ENCODE measurements around the gene TAAR1.
"Not testable (repeated sequence)": the region's sequence is repeated elsewhere in the genome, so short reads cannot be mapped to it uniquely, and the experiment has no call there.

Gene TAAR1, protein sequence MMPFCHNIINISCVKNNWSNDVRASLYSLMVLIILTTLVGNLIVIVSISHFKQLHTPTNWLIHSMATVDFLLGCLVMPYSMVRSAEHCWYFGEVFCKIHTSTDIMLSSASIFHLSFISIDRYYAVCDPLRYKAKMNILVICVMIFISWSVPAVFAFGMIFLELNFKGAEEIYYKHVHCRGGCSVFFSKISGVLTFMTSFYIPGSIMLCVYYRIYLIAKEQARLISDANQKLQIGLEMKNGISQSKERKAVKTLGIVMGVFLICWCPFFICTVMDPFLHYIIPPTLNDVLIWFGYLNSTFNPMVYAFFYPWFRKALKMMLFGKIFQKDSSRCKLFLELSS

DNA sequence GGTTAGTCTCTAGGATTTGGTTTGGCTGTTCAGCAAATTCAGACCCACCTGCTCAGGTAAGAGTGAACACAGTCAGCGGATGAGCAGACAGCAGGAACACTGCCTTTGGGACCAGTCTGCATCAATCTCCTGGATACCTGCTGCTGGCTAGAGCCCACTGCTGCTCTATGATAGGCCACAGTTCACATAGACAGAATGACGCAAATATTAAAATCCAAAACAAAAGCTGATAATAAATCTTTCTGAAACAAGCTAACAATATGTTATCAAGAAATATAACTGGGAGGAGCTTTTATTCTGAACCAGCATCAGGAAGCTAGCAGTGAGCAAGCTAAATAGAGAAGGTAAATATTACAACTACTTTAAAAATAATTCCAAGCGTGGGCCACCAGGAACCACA lies at the start of gene TAAR1:
Gene TAAR1 (minus strand): TSS at position 101 of the 400 bp plus-strand sequence. CDS start 13,179 bp downstream, outside the sequence.
- DNase-seq, result no peak

DNA sequence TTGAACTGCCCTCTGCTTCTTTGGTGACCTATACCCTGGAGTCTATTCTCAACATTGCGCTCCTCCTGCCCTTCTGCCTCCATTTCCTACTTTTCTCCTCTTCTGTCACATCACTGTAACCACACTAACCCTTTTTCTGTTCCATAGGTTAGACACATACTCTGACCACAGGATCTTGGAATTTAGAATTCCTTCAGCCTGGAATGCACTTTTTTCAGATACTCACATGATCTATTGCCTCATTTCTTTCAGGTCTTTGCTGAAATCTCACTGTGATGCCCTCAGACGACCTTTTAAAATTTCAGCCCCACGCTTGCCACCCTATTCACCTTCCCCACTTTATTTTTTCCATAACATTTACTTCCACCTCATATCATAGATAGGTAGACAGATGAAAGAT lies 49.8 kb upstream of the TAAR1 start:
- no peak for DNase-seq

DNA sequence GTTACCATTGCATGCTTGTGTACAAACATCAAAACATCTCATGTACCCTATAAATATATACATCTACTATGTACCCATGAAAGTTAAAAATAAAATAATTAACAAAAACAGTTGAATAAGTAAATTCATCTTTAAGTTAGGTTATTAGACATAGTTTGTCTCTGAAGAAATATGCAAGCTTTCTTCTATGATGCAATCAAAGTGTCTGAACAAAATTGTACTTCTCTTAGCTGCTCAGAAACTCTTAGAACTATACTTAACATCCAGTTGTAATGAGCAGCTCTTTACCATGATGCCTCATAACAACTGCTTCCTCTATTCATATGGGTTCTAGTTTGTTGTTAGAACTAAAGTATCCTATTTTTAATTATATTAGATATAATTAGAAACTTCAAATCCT lies 49.0 kb upstream of the TAAR1 start:
- DNase-seq, result no peak

DNA sequence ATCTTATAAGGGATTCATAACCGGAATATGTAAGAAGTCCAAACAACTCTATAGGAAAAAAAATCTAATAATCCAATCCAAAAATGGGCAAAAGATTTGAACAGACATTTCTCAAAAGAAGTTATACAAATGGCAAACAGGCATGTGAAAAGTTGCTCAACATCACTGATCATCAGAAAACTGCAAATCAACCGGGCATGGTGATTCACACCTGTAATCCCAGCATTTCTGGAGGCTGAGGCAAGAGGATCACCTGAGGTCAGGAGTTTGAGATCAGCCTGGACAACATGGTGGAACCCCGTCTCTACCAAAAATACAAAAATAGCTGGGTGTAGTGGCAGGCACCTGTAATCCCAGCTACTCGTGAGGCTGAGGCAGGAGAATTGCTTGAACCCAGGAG lies 47.8 kb upstream of the TAAR1 start:
- not testable (repeated sequence) for DNase-seq

DNA sequence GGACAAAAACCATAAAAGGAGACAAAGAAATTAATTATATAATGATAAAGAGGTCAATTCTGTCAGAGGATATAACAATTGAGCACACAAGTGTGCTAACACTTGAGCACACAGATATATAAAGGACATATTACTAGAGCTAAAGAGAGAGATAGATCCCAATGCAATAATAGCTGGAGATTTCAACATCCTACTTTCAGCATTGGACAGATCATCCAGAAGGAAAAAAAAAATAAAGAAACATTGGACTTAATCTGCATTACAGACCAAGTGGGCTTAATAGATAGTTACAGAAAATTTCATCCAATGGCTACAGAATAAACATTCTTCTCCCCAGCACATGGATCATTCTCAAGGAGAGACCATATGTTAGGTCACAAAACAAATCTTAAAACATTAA lies 45.0 kb upstream of the TAAR1 start:
- no peak for DNase-seq

DNA sequence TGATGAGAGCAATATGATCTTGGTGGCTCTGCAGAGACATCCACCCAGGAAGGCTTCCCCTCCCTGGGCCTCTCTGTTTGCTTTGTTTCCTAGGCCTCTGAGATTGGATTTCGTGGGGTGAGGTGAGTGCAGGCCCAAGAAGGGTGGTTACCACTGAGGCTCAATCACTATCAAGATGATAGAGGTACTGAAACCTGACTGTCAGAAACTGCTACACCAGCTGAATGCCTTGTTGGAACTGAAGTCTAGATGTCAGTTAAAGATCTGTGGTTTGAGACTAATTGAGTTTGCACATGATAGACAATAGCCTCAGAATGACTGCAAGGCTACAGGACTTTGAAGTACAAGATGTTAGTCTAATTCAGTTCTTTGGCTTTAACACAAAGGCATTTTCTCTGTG lies 39.6 kb upstream of the TAAR1 start:
- no peak for DNase-seq

DNA sequence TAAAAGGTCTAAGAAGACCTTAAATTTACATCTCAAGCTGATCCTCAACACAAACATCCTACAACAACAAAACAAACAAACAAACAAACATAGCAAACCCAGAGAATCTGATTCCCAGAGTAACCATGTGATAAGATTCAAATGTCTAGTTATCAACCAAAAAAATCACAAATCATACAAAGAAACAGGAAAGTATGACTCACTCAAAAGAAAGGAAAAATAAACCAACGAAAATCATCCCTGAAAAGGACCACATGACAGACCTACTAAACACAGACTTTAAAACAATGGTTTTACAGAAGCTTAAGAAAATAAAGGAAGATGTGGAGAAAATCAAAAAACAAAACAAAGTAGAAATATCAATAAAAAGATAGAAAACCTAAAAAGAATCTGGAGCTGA lies 36.8 kb upstream of the TAAR1 start:
- DNase-seq, result no peak

DNA sequence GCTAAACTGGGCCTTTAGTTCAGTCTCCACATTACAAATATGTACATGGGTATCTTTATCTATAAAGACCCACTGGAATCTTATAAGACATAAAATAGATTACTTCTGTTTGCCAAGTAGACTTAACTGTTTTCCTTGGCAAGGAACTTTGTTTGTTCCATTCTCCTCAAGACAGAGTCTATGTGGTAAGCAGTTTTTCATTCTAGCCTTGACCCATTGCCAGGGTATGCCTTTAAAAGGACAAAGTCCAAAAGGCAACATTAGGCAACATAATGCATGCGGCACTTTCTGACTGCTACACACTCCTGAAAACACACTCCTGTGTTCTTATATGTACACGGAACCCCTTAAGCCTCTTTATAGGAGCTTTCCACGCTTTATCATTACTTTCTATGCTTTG lies 34.5 kb upstream of the TAAR1 start:
- no peak for DNase-seq

DNA sequence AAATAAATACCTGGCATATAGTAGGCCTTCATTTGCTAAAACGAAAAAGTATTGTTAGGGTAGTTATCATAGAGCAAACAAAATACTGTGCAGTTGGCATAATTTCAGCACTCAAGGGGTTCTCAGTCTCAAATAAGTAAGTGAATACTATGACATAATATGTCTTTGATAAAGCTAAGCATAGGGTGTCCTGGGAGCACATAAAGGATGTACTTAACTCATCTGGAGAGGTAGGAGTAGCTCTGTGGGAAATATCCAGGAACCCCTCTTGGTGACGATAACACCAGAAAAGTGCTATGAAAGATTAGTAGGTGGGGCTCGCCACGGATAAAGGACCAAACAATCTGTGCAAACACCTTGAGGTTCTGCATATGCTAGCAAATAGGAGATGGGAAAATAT lies 31.7 kb upstream of the TAAR1 start:
- no peak for DNase-seq

DNA sequence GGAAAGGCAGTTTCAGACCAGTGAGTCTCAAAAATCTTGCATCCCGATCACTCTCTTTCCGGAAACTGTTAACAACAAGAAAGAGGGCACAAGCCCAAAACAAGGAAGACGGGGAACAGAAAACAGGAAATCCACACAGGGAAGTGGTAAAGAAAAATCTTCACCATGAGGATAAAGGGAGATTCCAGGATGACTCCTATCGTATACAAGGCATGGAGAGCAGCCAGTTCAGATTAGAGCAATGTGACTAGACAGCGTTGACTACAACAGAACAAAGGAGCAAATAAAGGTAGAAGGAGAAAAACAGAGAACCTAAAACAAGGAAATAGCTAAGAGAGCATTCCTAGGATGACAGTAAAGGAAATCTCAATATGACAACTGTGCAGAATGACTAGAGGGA lies 28.3 kb upstream of the TAAR1 start:
- DNase-seq, result no peak

DNA sequence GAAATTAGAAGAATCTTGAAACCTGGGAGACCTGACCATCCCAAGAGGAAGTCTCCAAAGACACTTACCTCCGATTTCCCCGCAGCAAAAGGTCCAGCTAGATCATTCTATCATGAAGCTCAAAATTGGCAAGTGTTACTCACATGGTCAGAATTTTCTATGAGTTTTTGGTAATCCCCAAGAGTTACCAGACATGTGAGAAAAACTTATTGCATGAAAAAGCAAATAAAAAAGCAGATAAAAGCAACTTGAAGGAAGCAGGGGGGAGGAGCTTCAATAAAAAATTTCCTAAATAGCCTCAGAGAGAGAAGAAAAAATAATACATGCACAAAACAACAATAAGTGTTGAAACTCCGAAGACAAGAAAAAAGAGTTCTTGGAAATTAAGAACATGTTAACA lies 27.5 kb upstream of the TAAR1 start:
- DNase-seq, result no peak

DNA sequence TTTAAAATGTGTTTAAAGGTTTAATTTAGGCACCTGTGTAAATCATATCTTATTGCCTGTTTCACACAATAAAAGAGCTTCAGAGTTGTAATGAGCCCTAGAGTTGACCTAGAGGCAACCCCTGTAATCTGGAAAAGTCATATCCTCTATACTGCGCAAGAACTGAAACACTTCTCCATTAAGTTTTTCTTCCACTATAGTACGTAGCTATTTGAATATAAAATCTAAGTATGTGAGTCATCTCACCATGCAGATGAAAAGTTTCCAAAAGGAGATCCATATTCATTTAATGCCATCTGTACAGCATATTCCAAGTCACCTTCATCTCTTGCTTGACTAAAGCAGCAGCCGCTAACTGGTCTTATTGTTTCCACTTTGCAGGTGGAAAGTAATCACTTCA lies 26.0 kb upstream of the TAAR1 start:
- no peak for DNase-seq

DNA sequence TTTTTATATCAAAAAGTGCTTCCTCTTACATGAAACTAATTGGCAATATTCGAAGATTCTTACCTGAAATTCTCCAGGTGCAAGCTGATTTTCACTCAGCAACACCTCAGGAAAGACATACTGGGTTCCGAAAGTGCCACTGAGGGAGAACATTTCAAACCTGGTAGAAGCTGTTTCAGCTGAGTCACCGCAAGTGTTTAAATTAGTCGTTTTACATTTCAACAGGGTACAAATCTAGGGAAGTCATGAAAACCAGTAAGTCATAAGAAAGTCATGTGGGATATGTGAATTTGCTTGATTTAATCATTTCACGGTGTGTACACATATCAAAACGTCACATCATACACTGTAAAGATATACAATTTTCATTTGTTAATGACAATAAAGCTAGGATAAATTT lies 25.3 kb upstream of the TAAR1 start:
- no peak for DNase-seq

DNA sequence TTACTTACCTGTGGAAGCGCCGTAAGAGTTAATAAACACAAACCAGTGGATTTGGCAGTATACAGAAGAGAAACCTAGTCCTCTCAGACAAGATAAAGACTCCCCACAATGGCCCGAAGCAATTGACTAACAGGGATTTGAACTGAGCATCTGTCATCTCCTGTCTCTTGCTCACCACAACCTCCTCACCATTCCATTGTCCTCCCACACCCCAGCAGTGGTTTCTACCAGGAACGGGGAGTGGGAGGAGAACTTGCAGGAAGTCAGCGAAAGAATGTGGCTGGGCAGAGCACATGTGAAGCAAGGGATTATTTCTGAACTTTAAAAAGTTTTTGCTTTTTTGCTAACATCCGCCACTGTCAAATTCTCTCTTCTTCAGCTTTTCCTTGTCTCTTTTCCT lies 24.6 kb upstream of the TAAR1 start:
- DNase-seq, result no peak

DNA sequence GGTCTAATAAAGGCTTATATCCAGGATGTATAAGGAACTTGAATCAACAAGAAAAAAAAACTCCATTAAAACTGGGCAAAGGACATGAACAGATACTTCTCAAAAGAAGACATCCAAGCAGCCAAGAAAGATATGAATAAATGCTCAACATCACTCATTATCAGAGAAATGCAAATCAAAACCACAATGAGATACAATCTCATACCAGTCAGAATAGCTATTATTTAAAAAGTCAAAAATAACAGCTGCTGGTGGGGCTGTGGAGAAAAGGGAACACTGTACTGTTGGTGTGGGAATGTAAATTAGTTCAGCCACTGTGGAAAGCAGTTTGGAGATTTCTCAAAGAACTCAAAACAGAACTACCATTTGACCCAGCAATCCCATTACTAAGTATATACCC lies 20.1 kb upstream of the TAAR1 start:
- DNase-seq, result not testable (repeated sequence)

DNA sequence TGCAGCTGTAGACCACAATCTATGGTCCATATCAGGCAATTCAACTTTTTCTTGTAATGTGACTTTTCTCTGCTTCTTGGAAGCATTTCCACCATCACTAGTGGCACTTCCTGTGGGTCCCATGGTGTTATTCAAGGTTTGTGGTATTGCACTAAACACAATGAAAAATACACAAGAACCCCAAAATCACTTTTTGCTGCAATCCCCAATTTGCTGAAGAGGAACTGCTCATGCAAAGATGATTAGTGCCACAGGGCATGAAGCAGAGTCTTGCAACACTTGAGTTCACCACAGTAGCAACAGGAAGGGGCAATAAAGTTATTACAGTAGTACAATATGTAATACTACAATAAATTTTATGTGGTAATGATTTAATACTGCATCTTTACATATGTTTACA lies 16.8 kb upstream of the TAAR1 start:
- no peak for DNase-seq

DNA sequence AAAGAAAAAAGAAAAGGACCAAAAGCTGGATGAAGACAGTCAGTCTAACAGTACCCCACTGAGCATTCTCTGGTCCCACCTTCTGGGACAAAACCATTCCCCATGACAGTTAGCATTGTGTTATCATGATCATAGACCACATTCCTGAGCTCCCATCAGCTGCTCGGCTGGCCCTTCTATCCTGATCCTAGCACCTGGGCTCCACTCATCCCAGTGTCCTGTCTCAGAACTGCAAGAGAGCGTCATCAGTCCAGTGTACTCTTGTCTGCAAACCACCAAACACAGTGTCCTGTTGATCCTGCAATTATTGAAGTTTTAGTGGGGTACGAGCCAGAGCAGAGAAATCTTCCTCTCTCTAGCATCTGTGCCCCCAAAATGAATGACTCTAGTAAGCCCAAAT lies 16.0 kb upstream of the TAAR1 start:
- no peak for DNase-seq

DNA sequence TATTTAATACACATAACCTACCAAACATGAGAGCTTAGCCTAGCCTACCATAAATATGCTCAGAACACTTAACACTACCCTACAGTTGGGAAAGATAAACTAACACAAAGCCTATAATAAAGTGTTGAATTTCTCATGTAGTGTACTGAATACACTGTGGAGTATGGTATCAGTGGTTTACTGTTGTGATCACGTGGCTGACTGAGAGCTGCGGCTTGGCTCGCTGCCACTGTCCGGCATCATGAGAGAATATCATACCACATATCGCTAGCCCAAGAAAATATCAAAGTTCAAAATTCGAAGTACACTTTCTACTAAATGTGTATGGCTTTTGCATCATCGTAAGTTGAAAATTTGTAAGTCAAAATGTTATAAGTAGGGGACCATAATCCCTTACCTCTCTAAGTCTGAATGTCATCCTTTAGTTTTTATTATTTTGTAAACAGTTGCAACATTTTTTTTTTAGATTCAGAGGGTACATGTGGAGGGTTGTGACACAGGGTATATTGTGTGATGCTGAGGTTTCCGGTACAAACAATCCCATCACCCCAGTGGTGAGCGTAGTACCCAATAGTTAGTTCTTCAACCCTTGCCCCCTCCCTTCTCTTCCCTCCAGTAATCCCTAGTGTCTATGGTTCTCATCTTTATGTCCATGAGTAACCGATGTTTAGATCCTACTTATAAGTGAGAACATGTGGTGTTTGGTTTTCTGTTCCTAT lies 14.6 kb upstream of the TAAR1 start:
- no peak for DNase-seq

DNA sequence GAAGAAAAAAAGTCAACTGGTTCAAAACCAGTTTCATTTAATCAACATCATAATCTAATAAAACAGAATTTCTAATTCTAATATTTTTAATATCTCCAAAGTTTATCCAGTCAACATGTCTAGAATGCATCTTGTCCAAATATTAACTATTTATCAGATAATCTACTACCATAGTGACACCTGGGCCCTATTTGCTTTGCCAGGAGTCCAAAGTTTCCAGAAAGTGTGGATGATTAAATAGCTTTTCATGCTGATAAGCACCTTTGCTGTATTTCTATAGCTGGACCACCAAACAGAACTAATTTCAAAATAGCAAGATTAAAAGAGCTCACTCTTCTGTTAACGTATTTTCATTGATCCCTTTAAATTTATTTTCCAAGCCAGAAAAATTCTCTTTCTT lies 12.3 kb upstream of the TAAR1 start:
- no peak for DNase-seq

DNA sequence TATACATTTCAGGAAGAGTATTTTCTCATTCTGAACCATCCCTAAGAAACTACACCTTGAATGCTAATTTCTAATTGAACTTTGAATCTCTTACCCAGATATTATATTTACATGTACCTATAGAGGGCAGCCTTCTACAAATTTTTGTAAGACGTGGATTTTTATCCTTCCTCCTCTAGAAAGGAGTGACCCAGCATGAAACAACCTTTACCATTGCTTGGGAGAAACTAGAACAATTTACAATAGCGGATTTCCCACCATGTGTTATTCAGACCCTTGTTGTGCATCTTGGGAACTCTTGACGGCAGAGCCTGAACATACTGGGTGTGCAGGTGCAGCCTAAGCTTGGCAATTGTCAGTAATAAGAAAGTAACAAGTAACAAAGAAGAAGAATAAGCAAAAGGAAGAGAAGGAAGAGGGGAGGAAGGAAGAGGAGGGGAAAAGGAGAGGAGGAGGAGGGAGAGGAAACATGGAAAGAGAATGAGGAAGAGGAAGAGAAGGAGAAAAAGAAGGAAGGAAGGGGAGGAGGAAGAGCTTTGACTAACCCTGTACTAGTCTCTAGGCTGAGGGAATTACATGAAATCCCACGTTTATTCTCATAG lies 10.8 kb upstream of the TAAR1 start:
- DNase-seq, result no peak

DNA sequence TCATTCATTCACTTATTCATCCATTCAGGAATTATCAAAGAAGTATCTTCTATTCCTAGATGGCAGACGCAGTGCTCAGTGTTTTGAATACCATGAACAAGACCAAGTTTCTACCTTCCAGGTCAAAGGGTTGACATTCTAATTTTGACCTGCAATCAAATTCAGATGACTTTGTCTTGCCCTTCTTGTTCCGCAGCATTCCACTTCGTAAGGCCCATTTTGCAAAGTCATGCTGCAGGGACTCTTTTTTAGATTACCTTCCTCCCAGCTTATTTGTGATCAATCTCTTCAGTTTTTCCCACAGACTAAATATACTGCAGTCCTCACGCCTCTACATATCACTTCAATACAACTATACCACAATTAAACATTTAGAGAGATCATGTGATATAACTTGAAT lies 7.1 kb upstream of the TAAR1 start:
- DNase-seq, result no peak

DNA sequence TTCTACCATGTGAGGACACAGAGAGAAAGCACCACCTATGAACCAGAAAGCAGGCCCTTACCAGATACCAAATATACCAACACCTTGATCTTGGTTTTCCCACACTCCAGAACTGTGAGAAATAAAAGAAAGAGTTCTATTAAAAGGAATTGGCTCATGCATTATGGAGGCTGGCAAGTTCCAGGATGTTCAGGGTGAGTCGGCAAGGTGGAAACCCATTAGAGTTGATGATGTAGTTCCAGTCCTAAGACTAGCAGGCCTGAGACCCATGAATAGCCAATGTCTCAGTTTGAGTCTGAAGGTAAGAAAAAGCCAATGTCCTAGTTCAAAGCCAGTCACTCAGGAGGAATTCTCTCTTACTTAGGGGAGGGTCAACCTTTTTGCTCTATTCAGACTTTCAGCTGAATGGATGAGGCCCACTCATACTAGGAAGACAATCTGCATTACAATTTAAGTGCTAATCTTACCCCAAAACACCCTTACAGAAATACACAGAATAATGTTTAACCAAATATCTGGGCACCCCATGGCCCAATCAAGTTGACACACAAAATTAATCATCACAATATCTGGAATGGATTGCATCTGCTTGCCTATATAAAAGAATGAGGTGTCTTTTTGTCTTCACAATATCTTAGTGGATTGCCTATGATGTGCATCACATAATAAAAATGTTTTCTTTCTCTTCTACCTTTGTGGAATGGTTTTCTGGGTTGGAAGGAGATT lies 5.5 kb upstream of the TAAR1 start:
- no peak for DNase-seq

DNA sequence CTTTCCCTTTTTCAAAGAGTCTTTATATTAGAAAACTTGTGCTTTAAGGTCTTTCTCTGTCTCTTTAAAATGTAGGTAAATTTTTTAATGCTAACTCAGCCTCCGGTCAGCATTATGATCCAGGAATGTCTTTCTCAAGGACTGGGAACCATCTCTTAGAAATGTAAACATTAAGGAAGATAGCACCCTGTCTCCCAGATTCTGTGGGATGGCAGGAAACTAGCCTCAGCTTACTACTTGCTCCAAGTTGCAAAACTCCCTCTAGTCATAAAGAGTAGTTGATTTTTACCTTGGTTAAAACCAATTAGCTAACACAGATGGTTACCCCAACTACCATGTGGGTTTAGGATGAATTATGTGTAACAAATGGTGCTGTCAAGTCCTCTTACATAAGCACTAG lies 4.7 kb upstream of the TAAR1 start:
- DNase-seq, result no peak

DNA sequence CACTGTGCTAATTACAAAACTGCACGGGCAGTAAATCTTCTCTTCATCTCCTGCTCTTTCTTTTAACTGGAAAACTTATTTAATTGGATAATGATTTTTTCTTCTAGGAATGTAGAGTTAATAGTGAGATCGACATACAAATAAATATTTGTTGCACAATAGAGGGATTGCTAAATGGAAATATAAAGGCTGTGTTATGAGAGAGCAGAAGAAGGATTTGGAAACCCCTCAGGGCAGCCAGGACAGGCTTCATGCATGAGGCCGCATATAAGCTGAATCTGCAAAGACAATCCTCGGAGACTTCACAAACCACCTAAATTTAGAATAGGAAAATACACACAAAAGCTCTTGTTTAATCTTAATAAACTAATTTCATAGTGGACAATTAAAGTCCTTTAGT lies 2.9 kb upstream of the TAAR1 start:
- no peak for DNase-seq

Measured in 8988T (cell line).